ENCODE results near the gene NUDT14. TPM values are rescaled to one million over a fixed set of nuclear protein-coding genes. Genes with fewer than 3 reads are reported as not detected.

Gene NUDT14
- total RNA-seq, 1 donor, result 8.9 TPM

DNA sequence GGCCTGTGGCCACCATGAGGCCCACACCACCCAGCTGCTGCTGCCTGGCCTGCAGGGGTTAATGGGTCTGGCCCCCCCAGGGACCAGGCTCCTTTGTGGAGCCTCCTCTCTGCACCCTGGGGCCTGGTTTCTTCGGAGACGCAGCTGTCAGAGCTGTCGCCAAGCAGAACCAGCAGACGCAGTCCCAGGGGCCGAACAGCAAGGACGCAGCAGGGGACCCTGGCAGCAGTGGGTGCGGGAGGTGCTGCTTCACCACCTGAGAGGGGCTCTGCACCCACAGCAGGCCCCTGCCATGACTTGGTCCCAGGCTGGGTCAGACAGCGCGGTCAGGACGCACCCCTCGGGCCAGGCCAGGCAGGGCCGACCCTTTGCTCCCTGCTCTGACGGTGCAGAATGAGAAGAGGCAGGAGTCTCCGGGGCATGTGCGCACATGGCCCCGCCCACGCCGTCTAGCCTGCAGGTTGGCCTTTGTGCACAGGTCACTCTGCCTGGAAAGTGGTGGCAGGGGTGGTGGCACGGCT is 43.0 kb downstream of the NUDT14 start:
- DNase-seq (ENCODE audit: low read depth in 2 of 3, low spot score in 2 of 3), result no peak

- DNase-seq (ENCODE audit: low read depth in 2 of 3, low spot score in 2 of 3), result no peak
Observed at GRCh38 chr14:105137481-105138020, 43.6 kb downstream of the NUDT14 start.

GRCh38 chr14:105136401-105137322 is 44.5 kb downstream of the NUDT14 start:
- DNase-seq (ENCODE audit: low read depth in 2 of 3, low spot score in 2 of 3), result no peak

DNA sequence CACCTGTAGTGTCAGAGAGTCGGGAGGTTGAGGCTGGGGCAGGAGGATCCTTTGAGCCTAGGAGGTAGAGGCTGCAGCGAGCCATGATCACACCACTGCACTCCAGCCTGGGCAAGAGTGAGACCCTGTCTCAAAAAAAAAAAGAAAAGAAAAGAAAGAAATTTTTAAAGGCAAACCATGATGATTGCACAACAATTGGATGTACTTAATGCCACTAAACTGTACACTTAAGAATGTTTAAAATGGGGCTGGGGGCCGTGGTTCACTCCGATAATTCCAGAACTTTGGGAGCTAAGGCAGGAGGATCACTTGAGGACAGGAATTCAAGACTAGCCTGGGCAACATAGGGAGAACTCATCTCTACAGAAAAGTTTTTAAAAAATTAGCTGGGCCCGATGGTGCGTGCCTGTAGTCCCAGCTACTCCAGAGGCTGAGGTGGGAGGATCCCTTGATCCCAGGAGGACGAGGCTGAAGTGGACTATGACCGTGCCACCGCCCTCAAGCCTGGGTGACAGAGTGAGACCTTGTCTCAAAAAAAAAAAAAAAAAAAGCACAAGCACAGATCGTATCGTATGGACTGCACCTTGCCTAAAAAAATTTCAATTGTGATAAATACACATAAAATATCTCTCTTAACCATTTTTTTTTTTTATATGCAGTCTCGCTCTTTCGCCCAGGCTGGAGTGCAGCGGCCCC is 45.3 kb downstream of the NUDT14 start:
- no peak for DNase-seq (ENCODE audit: low read depth in 2 of 3, low spot score in 2 of 3)

- DNase-seq (ENCODE audit: low read depth in 2 of 3, low spot score in 2 of 3), result no peak
Observed at GRCh38 chr14:105132921-105133654, 48.0 kb downstream of the NUDT14 start.

DNA sequence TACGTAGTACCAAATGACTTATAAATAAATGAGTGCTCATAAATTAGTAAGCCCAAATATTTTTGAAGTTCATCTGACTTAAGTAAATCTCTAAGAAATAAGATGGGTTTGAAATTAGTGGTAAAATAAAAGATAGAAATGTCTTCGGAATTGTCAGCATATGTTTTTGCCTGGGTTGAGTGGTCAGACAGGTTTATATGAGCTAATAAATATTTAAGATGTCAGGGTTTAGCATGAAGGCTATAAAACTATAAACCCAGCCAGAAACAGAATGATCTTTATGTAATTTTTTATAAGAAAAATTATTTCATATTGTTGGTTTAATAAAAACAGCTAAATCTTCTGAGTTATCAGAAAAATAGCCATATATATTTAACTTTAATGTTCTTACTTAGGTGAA is 49.9 kb downstream of the NUDT14 start:
- no peak for DNase-seq (ENCODE audit: low read depth in 2 of 3, low spot score in 2 of 3)

DNA sequence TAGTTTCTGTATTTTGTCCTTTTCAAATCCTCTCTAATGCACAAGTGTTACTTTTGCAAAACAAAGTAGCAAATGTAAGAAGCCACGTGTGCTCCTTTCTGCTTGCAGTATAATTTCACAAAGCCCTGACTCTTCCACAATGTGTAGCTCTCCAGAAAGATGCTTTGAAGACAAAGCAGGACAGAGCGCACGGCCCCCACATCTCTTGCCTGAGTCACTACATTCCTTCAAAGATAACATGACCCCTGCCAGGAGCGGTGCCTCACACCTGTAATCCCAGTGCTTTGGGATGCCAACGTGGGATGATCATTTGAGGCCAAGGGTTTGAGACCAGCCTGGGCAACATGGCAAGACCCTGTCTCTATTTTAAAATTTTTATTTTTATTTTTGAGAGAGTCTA is 53.1 kb downstream of the NUDT14 start:
- DNase-seq (ENCODE audit: low read depth in 2 of 3, low spot score in 2 of 3), result no peak

GRCh38 chr14:105126981-105127329 is 54.2 kb downstream of the NUDT14 start:
- DNase-seq (ENCODE audit: low read depth in 2 of 3, low spot score in 2 of 3), result no peak

DNA sequence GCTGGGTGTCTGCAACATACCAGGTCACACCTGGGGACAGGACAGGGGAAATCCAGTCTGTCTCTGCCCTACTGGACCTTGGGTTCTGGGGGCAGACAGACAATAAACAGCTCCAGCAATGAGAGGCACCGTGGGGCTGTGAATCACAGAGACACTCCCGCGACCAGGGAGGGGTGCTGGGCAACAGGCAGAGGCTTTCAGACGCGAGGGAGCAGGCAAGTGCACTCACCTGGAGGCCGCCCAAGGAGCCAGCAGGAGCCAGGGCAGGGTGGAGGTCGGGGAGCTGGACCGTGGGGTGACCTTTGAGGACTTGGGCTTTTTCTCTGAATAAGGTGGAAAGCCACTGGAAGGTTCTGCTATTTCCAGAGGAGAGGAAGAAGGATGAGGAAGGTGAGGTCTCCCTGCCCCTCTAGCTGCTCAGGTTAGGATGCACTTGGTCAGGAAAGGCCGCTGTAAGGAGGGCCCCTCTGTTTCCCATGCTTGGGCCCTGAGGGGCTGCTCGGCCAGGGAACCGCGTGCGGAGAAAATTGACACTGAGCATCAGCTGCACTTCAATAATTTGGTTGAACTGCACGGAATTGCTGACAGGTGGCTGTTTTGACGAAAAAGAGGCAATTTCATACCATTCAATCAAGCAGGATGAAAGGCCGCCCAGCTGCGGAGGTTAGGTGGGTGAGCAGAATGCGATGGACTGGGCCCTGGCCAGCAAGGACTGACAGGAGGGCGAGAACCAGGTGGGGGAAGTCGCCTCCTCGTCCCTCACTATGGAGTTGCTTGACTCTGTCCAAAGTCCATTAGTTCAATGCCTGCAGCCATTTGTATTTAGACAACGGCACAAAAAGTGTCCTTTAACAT is 54.8 kb downstream of the NUDT14 start:
- DNase-seq (ENCODE audit: low read depth in 2 of 3, low spot score in 2 of 3), result no peak

- no peak for DNase-seq (ENCODE audit: low read depth in 2 of 3, low spot score in 2 of 3)
Observed at GRCh38 chr14:105124823-105125222, 56.3 kb downstream of the NUDT14 start.

DNA sequence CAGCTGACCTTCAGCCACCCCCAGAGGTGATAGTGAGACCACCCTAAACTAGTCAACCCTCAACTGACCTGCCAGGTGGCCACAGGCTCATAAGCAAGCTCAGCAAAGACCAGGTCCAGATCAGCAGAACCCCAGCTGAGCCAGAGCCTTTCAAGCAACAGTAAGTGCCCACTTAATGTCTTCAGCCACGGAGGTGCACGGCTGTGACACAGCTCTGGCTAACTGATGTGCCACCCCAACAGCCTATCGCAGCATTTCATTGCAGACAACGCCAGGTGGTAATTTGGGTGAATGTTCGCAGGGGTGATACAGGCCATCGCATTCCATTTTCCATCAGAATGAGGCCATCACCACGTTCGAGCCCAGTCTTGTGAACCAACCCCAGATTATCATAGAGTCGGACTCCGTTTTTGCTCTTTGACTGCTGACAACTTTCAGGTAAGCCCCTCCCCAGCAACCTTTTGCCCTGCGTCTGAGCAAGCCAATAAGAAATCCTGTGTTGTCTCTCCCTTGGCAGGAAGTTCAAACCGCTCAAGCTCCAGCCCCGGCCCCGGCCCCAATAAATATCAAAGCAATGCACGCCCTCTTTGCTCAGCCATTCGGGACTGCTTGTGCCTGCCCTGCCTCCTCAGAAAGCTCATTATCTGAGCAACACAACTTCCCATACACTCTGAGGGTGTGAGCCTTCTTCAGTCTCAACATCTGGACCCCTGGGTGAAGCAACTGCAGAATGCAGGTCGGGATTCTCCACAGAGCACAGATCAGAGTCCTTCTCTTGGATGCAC is 56.9 kb downstream of the NUDT14 start:
- DNase-seq (ENCODE audit: low read depth in 2 of 3, low spot score in 2 of 3), result no peak

GRCh38 chr14:105123064-105123665 is 57.9 kb downstream of the NUDT14 start:
- DNase-seq (ENCODE audit: low read depth in 2 of 3, low spot score in 2 of 3), result no peak

Small RNA genes within 50 kb of the gene (small RNA-seq; reads per million reads assigned to genes)
- gene MIR6765, result not detected

Other genes starting within 250 kb of the NUDT14 start
- under 0.01 TPM for gene AHNAK2, start 202.9 kb downstream of the NUDT14 start, total RNA-seq
- 7.3 TPM for gene CLBA1, start 195.5 kb downstream of the NUDT14 start, total RNA-seq
- 26.7 TPM for gene CDCA4, start 160.2 kb downstream of the NUDT14 start, total RNA-seq
- 13.5 TPM for gene GPR132, start 115.9 kb downstream of the NUDT14 start, total RNA-seq
- gene JAG2, start 12.5 kb downstream of the NUDT14 start, total RNA-seq, result 1.1 TPM
- gene BTBD6, start 67.2 kb upstream of the NUDT14 start, total RNA-seq, result 10.2 TPM
- gene BRF1, start 119.7 kb upstream of the NUDT14 start, total RNA-seq, result 125 TPM
- 104 TPM for gene PACS2, start 133.4 kb upstream of the NUDT14 start, total RNA-seq
- 1.1 TPM for gene TEX22, start 217.2 kb upstream of the NUDT14 start, total RNA-seq
- gene MTA1, start 238.5 kb upstream of the NUDT14 start, total RNA-seq, result 110 TPM

All from hematopoietic multipotent progenitor cell (in vitro differentiated cells).